Mucosa of descending colon (tissue), 3 donors: ENCODE data around the gene MYO9B. TPM values are rescaled to one million over a fixed set of nuclear protein-coding genes. Genes with fewer than 3 reads are reported as not detected.

Experiments
- ATAC-seq: fragments of 200-7000 bp; cut with Tn5 transposase; one replicate; pipeline ENCODE4 v1.9.1; 2020; ENCODE audit warnings: mild to moderate bottlenecking, moderate library complexity
- DNase-seq, 3 donors: peaks; one replicate each; pipeline ENCODE4 v3.0.0-alpha.2; 2020
- H3K36me3 ChIP-seq: fragments of 200-600 bp; one replicate; pipeline ENCODE4 v1.8.0; 2021; ENCODE audit warnings: low read depth, mild to moderate bottlenecking
- H3K4me1 ChIP-seq: fragments of 200-600 bp; one replicate; pipeline ENCODE4 v1.8.0; 2021; ENCODE audit warnings: low read depth, mild to moderate bottlenecking
- H3K4me3 ChIP-seq: fragments of 200-600 bp; one replicate; pipeline ENCODE4 v1.8.0; 2021; ENCODE audit warnings: mild to moderate bottlenecking
- H3K9me3 ChIP-seq: fragments of 200-600 bp; one replicate; pipeline ENCODE4 v1.8.0; 2021; ENCODE audit warnings: mild to moderate bottlenecking
- intact Hi-C, 2 donors: fragments of 100-400 bp; cut with DNase I in 1 of 2; cut with micrococcal nuclease in 1 of 2; formaldehyde crosslinking; loops; one replicate each; pipeline versions ENCODE4 v1.11.0 to v1.11.1; 2022; cut with DNase I, micrococcal nuclease
- total RNA-seq, 3 donors: library from RNA; stranded (reverse); fragmentation: NEBNext Ultra II Directional in 2 of 3; extraction: Animal tissue kit (Norgen Biotek cat#: 25700) in 2 of 3; gene quantifications; one replicate each; pipeline versions ENCODE4 v1.2.1 to v1.2.4, GENCODE V29; 2021 to 2023
- TF ChIP-seq, protein P1 (sequence below): fragments of 200-600 bp; IDR thresholded peaks from one replicate; pipeline ENCODE4 v1.8.0; 2022; ENCODE audit warnings: antibody characterized with exemption, mild to moderate bottlenecking
- donor health status: DM: no; HTN: no; CAD: no; lungs with moderate emphysema.
- donor health status: DM: no; HTN: no; CAD: no.
- donor health status: DM: no; HTN: yes; CAD: no.

The MYO9B gene
- total RNA-seq, 3 donors from 2014 or later, result 73.7 to 91.8 (median 90.8) TPM

DNA sequence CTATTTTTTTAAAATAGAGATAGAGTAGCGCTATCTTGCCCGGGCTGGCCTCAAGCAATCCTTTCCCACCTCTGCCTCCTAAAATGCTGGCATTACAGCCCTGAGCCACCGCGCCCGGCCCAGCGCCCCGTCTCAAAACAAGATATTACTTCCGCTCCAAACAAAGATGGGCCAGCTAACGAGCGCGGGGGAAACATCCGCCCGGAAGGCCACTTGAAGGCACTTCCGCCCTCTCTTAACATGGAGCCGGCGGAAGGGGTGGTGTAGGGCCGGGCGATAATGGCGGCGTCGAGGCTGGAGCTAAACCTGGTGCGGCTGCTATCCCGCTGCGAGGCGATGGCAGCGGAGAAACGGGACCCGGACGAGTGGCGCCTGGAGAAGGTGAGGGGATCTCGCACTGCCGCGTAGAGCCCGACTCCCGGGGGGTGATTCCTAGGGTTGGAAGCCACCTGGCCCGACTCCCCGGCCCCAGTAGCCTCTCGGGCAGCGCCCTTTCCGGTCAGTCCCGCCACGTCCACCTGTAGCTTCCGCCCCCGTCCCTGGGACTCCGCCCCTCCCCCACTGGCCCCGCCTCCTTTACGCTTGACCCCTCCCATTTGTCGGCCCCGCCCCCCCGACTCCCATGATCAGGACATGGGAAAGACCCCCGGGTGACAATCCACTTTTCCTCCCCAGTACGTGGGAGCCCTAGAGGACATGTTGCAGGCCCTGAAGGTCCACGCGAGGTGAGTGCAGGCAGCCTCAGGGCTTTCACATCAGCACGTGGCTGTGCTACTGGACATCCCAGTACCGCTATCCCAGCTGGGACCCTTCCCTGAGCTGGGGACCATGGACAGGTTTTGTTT is 139.8 kb downstream of the MYO9B start, which contains the start of gene USE1:
Gene USE1 (plus strand): TSS at position 231 of the 845 bp plus-strand sequence. CDS start 49 bp downstream, at position 280.
- H3K4me3 ChIP-seq, result peak within 1 kb of the TSS; percentile 27
- H3K9me3 ChIP-seq, result no peaks in the 10 kb centered on the region
- ATAC-seq (peak; percentile 96), DNase-seq (peak; percentile 92 to 94 (median 94))
- intact Hi-C loops, result no loop called here
- TF ChIP-seq, protein P1, sequence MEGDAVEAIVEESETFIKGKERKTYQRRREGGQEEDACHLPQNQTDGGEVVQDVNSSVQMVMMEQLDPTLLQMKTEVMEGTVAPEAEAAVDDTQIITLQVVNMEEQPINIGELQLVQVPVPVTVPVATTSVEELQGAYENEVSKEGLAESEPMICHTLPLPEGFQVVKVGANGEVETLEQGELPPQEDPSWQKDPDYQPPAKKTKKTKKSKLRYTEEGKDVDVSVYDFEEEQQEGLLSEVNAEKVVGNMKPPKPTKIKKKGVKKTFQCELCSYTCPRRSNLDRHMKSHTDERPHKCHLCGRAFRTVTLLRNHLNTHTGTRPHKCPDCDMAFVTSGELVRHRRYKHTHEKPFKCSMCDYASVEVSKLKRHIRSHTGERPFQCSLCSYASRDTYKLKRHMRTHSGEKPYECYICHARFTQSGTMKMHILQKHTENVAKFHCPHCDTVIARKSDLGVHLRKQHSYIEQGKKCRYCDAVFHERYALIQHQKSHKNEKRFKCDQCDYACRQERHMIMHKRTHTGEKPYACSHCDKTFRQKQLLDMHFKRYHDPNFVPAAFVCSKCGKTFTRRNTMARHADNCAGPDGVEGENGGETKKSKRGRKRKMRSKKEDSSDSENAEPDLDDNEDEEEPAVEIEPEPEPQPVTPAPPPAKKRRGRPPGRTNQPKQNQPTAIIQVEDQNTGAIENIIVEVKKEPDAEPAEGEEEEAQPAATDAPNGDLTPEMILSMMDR, result no peak
- no peaks in the 10 kb centered on the region for H3K4me1 ChIP-seq
- no peaks in the 10 kb centered on the region for H3K36me3 ChIP-seq

DNA sequence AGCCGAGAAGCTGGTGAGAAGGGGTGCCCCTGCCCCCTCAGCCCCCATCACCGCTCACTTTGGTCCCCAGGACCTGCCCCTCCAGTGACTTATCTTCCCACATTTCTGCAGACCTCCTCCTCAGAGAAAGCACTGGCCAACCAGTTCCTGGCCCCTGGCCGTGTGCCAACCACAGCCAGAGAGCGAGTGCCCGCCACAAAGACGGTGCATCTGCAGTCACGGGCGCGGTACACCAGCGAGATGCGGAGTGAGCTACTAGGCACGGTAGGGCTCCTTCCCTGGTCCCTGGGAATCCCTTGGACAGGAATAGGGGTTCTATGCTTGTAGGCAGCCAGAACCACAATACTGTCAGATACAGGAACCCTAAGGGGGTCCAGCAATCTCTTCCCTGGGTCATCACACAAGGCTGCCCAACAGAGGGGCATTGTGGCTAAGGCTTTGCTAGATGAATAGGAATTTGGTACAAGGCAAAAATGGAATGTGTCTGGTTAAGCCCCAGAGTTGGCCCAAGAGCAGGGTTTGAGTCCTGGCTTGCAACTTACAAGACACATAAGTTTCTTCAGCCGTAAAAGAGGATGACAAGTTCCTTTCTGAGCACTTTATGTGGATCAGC is 140.6 kb downstream of the MYO9B start:
- Histone ChIP-seq H3K4me3 (no peak overlapping the region), H3K36me3 (no peaks in the 10 kb centered on the region), H3K9me3 (no peaks in the 10 kb centered on the region), H3K4me1 (no peaks in the 10 kb centered on the region)
- intact Hi-C loops, result no loop called here
- ATAC-seq (no peak), DNase-seq (peak in 1 of 3 donors; percentile 31)
- TF ChIP-seq, protein P1, result no peak

DNA sequence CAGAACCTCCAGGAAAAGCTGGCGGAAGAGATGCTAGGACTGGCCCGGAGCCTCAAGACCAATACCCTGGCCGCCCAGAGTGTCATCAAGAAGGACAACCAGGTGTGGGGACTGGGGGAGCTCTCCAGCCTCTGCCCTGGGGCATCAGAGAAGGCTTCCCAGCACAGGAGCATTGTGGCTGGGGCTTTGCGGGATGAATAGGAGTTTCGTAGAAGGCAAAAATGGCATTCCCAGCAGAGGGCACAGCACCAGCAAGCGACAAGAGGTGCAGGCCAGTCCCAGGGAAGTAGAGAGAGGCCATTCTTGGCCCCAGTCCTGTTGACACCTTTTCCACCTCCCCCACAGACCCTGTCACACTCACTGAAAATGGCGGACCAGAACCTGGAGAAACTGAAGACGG is 143.7 kb downstream of the MYO9B start:
- intact Hi-C loops, result no loop called here
- H3K9me3 ChIP-seq, result no peaks in the 10 kb centered on the region
- DNase-seq, result no peak
- H3K4me1 ChIP-seq, result no peaks in the 10 kb centered on the region
- H3K4me3 ChIP-seq, result no peak overlapping the region
- ATAC-seq, result no peak
- TF ChIP-seq, protein P1, result no peak
- H3K36me3 ChIP-seq, result no peaks in the 10 kb centered on the region

DNA sequence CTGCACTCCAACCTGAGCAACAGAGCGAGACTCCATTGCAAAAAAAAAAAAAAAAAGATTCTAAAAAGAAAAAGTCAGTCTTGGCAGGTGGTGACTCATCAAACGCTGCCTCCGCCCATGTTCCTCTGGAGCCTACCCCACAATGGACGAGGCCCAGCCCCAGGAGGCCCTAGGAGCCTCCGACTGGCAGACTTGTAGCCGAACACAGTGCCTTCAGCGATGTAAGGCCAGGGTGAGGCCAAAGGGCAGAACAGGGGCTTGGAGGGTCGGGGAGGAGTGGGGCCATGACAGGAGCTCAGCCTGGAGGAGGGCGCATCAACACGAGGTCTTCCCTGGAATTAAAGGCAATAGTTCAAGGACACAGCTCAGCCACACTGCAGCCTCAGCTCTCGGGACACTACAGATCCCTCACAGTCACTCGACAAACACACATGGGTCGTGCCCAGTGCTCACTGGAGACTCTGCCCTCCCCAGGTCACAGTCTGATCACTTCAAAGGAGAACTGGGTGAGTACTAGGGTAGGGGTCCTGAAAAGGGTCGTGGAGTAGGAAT is 144.7 kb downstream of the MYO9B start:
- TF ChIP-seq, protein P1, result no peak
- peak; percentile 63 for ATAC-seq
- intact Hi-C loops, result no loop called here

DNA sequence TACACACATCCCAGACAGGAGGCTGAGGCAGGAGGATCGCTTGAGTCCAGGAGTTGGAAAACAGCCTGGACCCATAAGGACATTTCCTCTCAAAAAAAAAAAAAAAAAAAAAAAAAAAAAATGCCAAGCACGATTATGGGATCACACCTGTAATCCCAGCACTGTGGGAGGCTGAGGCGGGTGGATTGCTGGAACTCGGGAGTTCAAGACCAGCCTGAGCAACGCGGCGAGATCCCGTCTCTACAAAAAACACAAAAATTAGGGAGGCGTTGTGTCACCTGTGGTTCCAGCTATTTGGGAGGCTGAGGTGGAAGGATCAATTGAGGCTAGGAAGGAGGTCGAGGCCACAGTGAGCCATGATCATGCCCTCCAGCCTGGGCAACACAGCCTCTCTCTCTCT is 149.5 kb downstream of the MYO9B start:
- H3K4me3 ChIP-seq, result no peak overlapping the region
- intact Hi-C loops, result no loop called here
- no peaks in the 10 kb centered on the region for H3K9me3 ChIP-seq
- H3K4me1 ChIP-seq, result peaks cover 6% of the 10 kb centered on the region
- H3K36me3 ChIP-seq, result no peaks in the 10 kb centered on the region
- DNase-seq (no peak), ATAC-seq (no peak)
- TF ChIP-seq, protein P1, result no peak

More for the DNA sequence above, 144.7 kb downstream of the MYO9B start:
- H3K36me3 ChIP-seq, result no peaks in the 10 kb centered on the region
- H3K4me3 ChIP-seq, result no peak overlapping the region
- H3K4me1 ChIP-seq, result no peaks in the 10 kb centered on the region
- no peaks in the 10 kb centered on the region for H3K9me3 ChIP-seq
- DNase-seq, result peak in 2 of 3 donors; percentile 47 to 59
